Stomach (tissue), 9 donors: ENCODE data around the gene ITGA5. TPM values are rescaled to one million over a fixed set of nuclear protein-coding genes. Genes with fewer than 3 reads are reported as not detected.

Source experiments
- DNase-seq, 2 donors: peaks; one replicate each; pipeline versions ENCODE4 v3.0.0 to v3.0.0-alpha.2; 2013 to 2019
- H3K27ac ChIP-seq, 5 donors: fragments of 200-600 bp in 4 of 5; sonication (generic) in 4 of 5; one replicate each; pipeline ENCODE4 v1.5.1; 2013 to 2019; ENCODE audit warnings: mild to moderate bottlenecking in 1 of 5, moderate library complexity in 1 of 5
- H3K27me3 ChIP-seq, 3 donors: fragments of 200-600 bp; sonication (generic); one replicate each; pipeline ENCODE4 v1.5.1; 2017 to 2019; ENCODE audit warnings: mixed run types in 1 of 3
- H3K36me3 ChIP-seq, 4 donors: fragments of 200-600 bp; sonication (generic); 1 replicate in 3 of 4; 2 replicates in 1 of 4; pipeline ENCODE4 v1.5.1; 2016 to 2019
- H3K4me1 ChIP-seq, 4 donors: fragments of 200-600 bp; sonication (generic); one replicate each; pipeline ENCODE4 v1.5.1; 2016 to 2019
- H3K4me3 ChIP-seq, 4 donors: fragments of 200-600 bp; sonication (generic) in 3 of 4; one replicate each; pipeline ENCODE4 v1.5.1; 2016 to 2019; ENCODE audit warnings: mild to moderate bottlenecking in 1 of 4
- H3K9me3 ChIP-seq, 4 donors: fragments of 200-600 bp; sonication (generic); one replicate each; pipeline ENCODE4 v1.5.1; 2016 to 2019
- CTCF ChIP-seq, 7 experiments: fragments of 450-650 bp in 4 of 7; fragments of 200-600 bp in 3 of 7; sonication (generic) in 3 of 7; IDR thresholded peaks; one replicate each; pipeline ENCODE4 v1.5.1; 2016 to 2019; ENCODE audit warnings: antibody characterized with exemption in 7 of 7, control low read depth in 2 of 7, mild to moderate bottlenecking in 1 of 7
- EP300 ChIP-seq: sonication (generic); formaldehyde crosslinking; IDR thresholded peaks from one replicate; pipeline ENCODE4 v1.6.1; 2017; ENCODE audit warnings: antibody characterized with exemption
- POLR2A ChIP-seq, 4 donors: fragments of 450-650 bp; IDR thresholded peaks; one replicate each; pipeline ENCODE4 v1.6.1; 2016; ENCODE audit warnings: antibody characterized with exemption in 4 of 4, control low read depth in 2 of 4, mild to moderate bottlenecking in 1 of 4, moderate library complexity in 1 of 4
- POLR2AphosphoS5 ChIP-seq, 3 donors: sonication (generic); formaldehyde crosslinking; IDR thresholded peaks; one replicate each; pipeline ENCODE4 v1.6.1; 2016; ENCODE audit warnings: antibody characterized with exemption in 3 of 3
- WGBS, 5 donors: extraction: QIAGEN DNeasy Blood & Tissue Kit in 3 of 5; methylation state at CpG; one replicate each; pipeline versions ENCODE4 v1.1.5 to v1.1.7; 2013 to 2018; 5-methylcytosine and 5-hydroxymethylcytosine counted together
- intact Hi-C: fragments of 100-400 bp; cut with DNase I; formaldehyde crosslinking; loops from one replicate; pipeline ENCODE4 v1.15.1; 2023; ENCODE audit warnings: low total_unique reads
- polyA plus RNA-seq, 3 donors: library from polyadenylated mRNA; stranded (reverse); fragments of 200-250 nt; gene quantifications; one replicate each; pipeline ENCODE4 v1.2.3, GENCODE V29; 2013
- total RNA-seq, 5 donors: library from RNA; depleted of rRNA; stranded (reverse); fragments of >200 nt; gene quantifications; one replicate each; pipeline versions ENCODE4 v1.1.0 to v1.2.3, GENCODE V29; 2014 to 2016
- donor health status: healthy with polysubstance abuse.
- donor health status: Bipolar disorder and iron deficiency.
- donor health status: healthy.

Gene ITGA5
- total and polyA plus RNA-seq, 8 donors, result 29.3 to 182 (median 85.0) TPM

DNA sequence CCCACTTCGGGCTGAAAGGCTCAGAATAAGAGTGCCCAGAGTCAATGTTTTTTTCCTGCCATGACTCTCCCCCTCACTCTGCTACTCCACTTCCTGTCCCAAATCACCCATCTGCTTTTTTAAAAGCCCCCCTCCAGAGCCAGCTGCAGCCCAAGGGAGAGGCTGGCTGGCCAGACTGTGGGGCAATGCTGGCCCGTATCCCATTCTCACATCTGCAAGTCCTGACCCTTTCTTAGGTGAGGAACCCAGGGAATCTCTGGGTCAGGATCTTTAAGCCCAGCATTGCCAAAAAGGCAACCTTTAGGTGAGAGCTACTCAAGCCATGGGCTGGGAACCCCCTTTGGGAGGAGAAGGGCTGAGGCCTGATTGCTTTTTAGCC is 1.7 kb upstream of the ITGA5 start:
- Histone ChIP-seq H3K36me3 (no peaks in the 10 kb centered on the region), H3K4me1 (peaks cover 30 to 82% (median 47%) of the 10 kb centered on the region in 4 donors), H3K27me3 (peaks cover 0 to 28% (median 11%) of the 10 kb centered on the region in 3 donors), H3K9me3 (no peaks in the 10 kb centered on the region), H3K4me3 (peak overlapping the region in 1 of 4 donors; percentile 82), H3K27ac (peak overlapping the region; percentile 65 to 94 (median 91))
- 61 to 72% (median 68%) methylated on average over 2 of the region's 2 CpGs for WGBS, 5 donors
- DNase-seq, result no peak
- intact Hi-C loops, result no loop called here
- TF ChIP-seq CTCF (IDR thresholded peaks at IDR 0.05), result no peak
- no peak for TF ChIP-seq POLR2A (IDR thresholded peaks at IDR 0.05)
- no peak for TF ChIP-seq POLR2AphosphoS5 (IDR thresholded peaks at IDR 0.05)
- no peak for TF ChIP-seq EP300

DNA sequence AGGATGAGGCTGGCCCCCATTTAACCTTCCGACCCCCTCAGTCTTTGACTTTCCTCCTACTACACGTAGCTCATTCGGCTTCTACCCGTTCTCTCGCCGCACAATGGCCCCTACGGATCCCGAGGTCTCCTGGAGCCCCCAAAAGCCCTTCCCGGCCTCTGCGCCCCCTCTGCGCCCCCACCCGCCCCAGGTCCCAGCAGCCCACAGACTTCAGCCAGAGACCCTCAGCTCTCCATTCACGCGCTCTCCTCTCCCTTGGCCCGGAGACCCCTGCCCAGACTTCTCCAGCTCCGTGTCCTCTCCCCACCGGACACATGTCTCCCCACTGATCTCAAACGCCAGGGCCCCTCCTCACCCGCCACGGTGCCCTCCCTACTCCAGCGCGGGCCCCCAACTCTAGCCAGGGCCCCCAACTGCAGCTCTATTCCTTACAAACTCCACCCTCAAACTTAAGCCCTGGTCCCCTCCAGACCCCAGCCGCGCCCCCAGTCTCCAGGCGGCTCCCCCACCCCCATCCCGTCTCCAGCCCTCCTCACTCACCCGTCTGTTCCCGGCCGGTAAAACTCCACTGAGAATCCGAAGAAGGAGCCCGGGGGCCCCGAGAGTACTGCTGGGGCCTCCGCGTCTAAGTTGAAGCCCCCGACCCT is 502 bp downstream of the ITGA5 start:
- TF ChIP-seq EP300 (no peak), POLR2A (IDR thresholded peaks at IDR 0.05) (peak in 1 of 4 donors; percentile 20)
- H3K9me3 ChIP-seq, result no peaks in the 10 kb centered on the region
- 2 to 5% (median 2%) methylated on average over 31 to 35 of the region's 35 CpGs for WGBS, 5 donors
- intact Hi-C loops, result no loop called here
- peak overlapping the region; percentile 76 to 83 (median 82) for H3K4me3 ChIP-seq
- H3K27me3 ChIP-seq, result peaks cover 0 to 28% (median 11%) of the 10 kb centered on the region in 3 donors
- H3K27ac ChIP-seq, result peak overlapping the region; percentile 81 to 94 (median 91)
- H3K36me3 ChIP-seq, result no peaks in the 10 kb centered on the region
- peak in 1 of 2 donors; percentile 41 for DNase-seq
- peaks cover 47 to 97% (median 66%) of the 10 kb centered on the region in 4 donors for H3K4me1 ChIP-seq

GRCh38 chr12:54417712-54418440 is 1.2 kb downstream of the ITGA5 start:
- peak overlapping the region; percentile 81 to 94 (median 91) for H3K27ac ChIP-seq
- DNase-seq, result peak in 1 of 2 donors; percentile 73
- peaks cover 54 to 97% (median 73%) of the 10 kb centered on the region in 4 donors for H3K4me1 ChIP-seq
- peak overlapping the region; percentile 76 to 83 (median 82) for H3K4me3 ChIP-seq
- no peaks in the 10 kb centered on the region for H3K36me3 ChIP-seq
- H3K9me3 ChIP-seq, result no peaks in the 10 kb centered on the region
- TF ChIP-seq POLR2A (IDR thresholded peaks at IDR 0.05) (no peak), POLR2AphosphoS5 (IDR thresholded peaks at IDR 0.05) (no peak), EP300 (no peak), CTCF (IDR thresholded peaks at IDR 0.05) (no peak)
- H3K27me3 ChIP-seq, result peaks cover 0 to 22% (median 11%) of the 10 kb centered on the region in 3 donors
- 22 to 32% (median 27%) methylated on average over 19 to 25 of the region's 25 CpGs for WGBS, 5 donors
- intact Hi-C loops, result no loop called here

GRCh38 chr12:54416687-54417603 is 2.1 kb downstream of the ITGA5 start:
- Histone ChIP-seq H3K9me3 (no peaks in the 10 kb centered on the region), H3K4me1 (peaks cover 63 to 97% (median 81%) of the 10 kb centered on the region in 4 donors), H3K27me3 (peaks cover 0 to 18% (median 11%) of the 10 kb centered on the region in 3 donors), H3K27ac (peak overlapping the region; percentile 31 to 94 (median 91)), H3K36me3 (peaks cover 0 to 3% (median 0%) of the 10 kb centered on the region in 4 donors), H3K4me3 (peak overlapping the region; percentile 76 to 83 (median 82))
- DNase-seq, result no peak
- TF ChIP-seq POLR2AphosphoS5 (IDR thresholded peaks at IDR 0.05) (no peak), EP300 (no peak), POLR2A (IDR thresholded peaks at IDR 0.05) (no peak), CTCF (IDR thresholded peaks at IDR 0.05) (no peak)
- intact Hi-C loops, result no loop called here
- WGBS, 5 donors, result 55 to 68% (median 61%) methylated on average over 5 of the region's 5 CpGs
